HG03159 (cell line): ENCODE measurements around the gene DKK3.

ENCODE experiments used
- ATAC-seq: cut with Tn5 transposase; IDR thresholded peaks from one replicate; pipeline ENCODE4 v1.9.1; 2021; ENCODE audit warnings: mild to moderate bottlenecking, moderate library complexity; ENCODE audit not compliant: unreplicated experiment

Gene DKK3

GRCh38 chr11:12005476-12005875 lies 3.0 kb downstream of the DKK3 start:
- ATAC-seq = no peak

DNA sequence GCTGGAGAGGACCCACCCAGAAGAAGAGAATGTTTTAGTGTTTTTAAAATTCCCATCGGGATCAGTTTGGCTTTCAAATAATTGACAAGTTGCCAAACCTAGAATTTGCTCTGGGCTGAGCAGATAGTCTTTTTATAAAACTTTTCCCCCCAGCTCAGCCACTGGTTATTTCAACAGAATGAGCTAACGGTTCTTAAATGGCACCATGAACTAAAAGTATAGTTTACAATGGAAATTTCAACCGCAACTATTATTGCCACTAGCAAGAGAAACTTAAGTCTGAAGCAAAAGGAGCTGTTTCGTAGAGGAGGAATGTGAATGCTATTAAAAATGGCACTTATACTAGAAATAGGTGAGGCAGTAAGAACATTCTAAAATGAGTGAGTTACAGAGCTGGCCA lies 3.4 kb downstream of the DKK3 start:
- ATAC-seq = no peak

DNA sequence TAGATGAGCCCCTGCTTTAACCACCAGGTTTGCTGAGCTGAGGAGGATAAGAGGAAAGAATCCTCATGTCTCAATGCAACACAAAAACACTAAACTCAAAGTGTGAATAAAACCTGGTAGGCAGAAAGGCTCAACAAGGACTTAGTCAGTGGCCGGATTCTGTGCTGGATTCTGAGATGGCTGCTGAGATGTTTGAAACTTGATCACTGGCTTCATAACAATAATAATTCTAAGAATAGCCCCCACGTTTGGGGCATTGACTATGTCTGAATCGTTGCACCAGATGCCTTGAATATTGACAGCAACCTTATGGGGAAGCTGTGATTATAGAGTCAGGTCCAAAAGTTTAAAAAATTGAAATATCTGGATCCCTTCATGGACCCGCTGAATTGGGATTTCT lies 4.6 kb downstream of the DKK3 start:
- ATAC-seq = no peak

- no peak for ATAC-seq
These were observed 5.1 kb downstream of the DKK3 start for GRCh38 chr11:12003336-12003735.

DNA sequence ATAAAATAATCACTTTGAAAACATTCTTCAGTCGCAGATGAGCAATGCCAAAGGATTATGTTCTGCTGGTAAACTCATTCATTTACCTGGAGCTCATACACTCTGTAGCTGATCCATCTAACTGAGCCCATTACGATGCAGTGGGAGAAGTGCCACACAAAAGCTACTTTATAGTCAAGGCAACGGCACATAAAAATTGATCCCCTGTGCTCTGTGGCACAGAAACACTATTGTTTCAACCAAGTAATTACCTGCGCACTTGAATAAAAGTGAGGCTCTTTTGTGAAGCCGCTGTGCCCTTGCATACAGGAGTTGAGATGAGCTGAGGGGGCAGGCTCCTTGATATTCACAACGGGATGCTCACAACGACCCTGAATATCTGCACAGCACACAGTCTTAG lies 7.2 kb downstream of the DKK3 start:
- ATAC-seq = no peak

- ATAC-seq = no peak
These were observed 10.2 kb downstream of the DKK3 start for GRCh38 chr11:11998091-11998781.

- ATAC-seq = no peak
These were observed 11.4 kb downstream of the DKK3 start for GRCh38 chr11:11997049-11997322.

DNA sequence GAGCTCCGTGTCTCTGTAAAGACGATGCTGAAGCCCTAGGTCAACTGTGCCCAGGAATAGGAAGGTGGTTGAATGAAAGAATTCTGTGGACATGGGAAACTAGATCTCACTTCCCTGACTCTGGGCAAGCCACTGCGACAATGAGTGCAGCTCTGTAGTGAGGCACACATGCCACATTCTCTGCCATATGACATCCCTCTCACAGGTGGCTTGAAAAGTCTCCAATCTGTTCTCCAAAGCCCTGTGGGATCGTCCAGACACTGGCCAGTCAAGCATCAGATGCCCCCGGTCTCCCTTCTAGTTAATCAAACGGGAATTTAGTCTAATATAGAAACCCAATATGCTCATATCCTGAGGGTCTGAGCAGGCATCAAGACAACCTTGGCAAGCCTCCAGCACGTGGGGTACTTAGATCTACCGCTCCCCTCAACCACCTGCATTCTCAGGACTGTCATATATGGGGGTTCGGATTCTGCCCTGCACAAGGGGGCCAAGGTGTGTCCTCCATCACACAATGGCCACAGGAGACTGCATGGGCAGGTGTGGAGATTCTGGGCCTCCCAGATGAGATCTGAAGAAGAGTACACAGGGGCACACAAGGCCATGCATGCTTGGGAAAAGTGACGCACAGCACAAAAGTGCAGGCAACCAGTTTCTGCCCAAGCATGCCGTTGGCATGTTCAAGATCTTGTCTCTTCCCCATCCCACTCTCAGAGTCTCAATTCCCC lies 11.9 kb downstream of the DKK3 start:
- ATAC-seq = no peak

DNA sequence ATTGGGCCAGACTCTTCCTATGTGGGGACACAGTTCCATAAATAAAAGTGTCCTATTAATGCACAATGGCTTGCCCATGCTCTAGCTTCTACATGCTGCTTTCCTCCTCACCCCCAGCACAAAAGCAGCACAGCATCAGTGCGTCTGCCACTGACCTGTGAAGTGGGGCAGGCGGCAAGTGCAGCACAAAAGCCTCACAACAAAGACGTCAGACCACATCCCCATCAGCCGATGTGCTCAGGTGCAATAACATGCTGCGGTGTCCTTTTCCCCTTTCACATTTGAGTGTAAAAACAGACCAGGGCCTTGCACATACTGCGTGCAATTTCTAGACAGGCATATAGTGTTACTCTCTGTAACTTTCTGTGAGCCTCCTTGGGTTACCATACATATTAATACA lies 12.8 kb downstream of the DKK3 start:
- no peak for ATAC-seq

GRCh38 chr11:11993839-11994238 lies 14.6 kb downstream of the DKK3 start:
- ATAC-seq = no peak

GRCh38 chr11:11992257-11993212 lies 15.9 kb downstream of the DKK3 start:
- ATAC-seq = no peak

DNA sequence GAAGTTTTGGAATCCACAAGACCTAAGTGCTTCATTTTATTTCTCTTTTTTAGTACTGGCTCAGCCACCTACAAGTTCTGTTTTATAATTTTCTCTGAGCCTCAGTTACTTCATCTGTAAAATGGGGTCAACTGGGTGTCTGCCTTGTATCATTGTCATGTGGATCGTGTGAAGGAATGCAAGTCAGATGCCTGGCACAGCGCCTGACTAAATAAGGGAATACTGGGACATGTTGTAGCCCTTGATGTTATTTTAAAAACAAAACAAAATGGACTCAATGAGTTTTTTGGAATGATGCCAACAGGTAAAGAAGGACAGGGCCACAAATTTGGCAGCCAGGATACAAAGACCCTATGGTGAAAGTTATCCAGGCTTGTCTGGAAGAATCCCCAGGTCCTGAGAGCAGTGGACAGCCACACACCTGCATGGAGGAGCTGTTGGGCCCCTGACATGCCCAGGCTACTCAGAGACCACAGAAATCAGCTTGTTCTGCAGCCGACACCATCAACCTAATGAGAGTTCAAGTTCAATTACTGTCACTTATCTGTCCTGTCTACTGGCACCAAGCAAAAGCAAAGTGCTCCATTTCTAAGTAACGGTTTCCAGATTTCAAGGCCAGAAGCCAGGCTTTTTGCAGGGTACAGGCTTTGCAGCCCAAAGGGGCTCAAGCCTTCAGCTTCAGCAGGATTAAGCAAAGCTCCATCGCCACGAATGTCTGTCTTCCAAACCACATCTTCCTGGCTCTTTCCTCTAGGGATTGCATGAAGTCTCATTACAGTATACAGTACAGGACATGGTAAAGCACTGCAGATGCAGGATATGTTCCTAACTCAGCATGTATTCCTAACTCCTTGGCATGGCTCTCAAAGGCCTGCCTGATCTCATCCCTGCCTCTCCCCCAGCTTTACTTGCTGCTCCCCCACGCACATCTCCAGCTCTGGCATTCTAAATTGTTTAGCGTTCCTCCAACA lies 18.4 kb downstream of the DKK3 start:
- ATAC-seq = no peak

DNA sequence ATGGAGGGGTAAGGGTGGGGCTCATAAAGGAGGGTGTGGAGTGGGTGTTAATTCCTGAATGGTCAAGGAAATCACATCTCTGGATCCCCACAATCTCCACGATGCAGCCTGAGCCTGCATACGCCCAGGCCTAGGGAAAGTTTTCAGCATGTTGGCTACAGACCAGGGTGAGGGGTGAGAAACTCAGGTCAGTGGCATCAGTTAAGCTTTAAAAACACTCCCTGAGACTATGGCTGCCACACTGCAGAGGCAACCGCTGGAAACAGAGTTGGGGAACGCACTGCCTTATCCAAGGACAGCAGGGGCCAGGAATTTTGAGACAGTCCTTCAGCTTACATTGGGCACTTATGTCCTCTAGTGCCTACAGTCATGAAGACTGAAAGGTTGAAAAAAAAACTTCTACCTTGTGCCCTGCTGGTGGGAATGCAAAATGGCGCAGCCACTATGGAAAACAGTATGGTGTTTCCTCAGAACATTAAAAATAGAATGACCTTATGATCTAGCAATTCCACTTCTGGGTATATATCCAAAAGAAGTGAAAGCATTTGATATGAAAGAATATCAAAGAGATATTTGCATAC lies 19.7 kb downstream of the DKK3 start:
- no peak for ATAC-seq

- no peak for ATAC-seq
These were observed 20.3 kb downstream of the DKK3 start for GRCh38 chr11:11988099-11988651.

DNA sequence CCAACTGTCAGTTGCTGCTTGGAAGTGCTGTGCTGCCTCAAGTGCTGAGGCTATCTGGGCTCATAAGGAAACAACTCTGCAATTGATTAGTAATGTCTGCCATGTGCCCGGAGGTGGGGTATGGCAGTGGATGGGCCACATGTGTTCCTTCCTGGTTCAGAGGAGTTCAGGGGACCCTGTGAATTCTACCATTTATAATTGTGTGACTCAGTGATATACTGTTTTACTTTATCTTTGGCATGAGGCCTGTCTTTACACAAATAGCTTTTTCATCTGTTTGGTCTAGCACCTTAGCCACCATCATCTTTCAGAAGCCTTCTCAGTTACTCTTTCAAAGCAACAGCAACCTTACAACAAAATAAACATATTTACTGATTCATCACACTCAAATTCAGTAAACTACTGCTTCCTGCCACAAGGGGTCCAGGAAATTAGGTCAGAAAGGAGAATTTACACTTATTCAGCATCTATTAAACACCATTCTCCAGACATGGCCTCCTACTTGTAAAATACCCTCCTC lies 20.9 kb downstream of the DKK3 start:
- no peak for ATAC-seq

DNA sequence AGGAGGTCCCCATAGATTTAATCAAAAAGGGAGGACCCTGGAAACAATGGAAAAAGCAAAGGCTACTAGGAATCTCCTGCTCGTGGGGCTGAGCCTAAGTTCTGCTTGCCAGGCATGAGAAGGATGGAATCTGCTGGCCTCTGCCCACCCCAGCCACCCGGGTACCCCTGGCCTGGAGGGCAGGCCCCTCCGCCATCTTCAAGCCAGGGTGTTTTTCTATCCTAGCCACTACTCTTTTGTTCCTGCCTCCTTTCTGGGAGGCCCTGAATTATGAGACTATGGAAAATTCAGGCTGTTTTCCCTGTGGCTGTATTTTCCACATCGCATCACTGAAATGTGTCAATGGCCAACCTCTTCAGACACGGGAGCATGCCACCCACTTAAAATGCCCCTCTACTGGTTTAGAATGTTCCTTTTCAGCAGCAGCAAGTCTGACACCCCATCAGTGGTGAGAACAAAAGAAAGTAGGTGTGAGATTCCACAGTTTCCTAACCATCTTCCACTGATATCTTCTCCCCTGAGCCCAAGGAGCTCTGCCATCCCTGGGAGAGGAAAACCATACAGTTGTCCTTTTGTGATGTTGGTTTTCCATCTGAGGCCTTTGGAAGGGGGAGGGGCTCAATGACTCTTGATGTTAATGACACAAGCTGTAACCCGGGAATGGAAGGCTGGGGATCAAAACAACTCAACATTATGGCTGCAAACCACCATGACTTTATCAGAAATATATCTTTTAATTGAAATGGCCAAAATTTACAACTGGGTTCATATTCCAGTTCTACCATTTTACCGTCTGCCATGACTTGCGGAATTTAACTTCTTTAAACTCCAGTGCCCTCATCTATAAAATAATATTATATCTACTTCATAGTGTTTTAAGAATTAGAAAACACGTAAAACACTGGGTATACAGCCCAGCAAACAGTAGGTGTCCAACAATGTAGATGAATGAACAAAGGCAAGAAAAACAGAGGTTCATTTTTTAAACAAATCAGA lies 22.2 kb downstream of the DKK3 start:
- ATAC-seq = no peak

DNA sequence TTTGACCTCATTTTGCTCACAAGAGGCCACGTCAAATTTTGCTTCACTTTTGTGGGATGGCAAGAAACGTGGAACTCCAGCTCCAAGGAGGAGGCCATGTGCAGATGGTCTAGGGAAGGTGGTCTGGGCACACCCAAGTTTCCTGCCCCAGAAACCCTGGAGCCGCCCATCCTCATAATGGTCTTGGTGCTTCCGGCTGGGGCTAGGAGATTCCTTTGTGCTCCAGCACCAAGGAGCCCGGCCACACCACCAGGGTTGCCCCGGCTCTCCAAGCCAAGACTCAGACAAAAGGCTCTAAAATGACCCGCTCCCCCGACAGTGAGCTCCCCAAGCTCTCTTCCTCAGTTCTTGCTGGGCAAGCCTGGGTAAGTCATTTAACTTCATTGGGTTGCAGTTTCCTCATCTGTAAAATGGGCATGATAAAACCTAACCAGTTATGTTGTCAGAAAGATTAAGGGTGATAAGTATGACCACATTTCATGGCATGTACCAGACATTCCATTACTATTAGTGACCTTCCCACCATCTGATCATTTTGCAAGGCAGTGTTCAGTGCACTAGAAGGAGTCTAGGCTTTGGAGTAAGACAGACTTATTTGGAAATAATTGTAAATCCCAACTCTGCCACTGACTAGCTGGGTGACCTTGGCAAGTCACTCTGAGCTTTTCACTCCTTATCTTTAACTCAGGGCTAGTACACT lies 23.3 kb downstream of the DKK3 start:
- ATAC-seq = no peak

GRCh38 chr11:11984563-11984962 lies 23.9 kb downstream of the DKK3 start:
- no peak for ATAC-seq
